HG02970 (cell line): ENCODE measurements around the gene C12orf42.

ENCODE experiments used
- ATAC-seq: cut with Tn5 transposase; IDR thresholded peaks from one replicate; pipeline ENCODE4 v1.9.1; 2021; ENCODE audit warnings: mild to moderate bottlenecking, moderate library complexity, moderate number of reproducible peaks; ENCODE audit not compliant: unreplicated experiment, low FRiP score

Gene C12orf42

GRCh38 chr12:103350116-103350515, 145.7 kb downstream of the C12orf42 start:
- ATAC-seq = no peak

DNA sequence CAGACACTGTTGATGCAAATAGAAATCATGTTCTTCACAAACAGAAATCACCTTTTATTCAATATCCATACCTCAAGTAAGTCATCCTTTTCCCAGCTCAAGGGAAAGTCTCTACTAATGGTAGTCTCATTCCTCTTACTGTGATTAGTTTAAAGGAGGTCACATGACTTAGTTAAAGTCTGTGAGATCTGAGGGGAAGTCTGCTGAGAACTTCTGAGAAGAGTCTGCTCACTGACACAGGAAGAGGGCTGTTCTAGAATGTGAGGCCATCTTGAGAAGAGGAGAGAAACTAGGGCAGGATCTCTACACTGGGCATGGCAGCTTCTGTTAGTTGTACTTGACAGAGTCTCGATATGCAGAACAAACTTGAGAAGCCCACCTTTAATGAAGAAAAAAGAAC, 146.8 kb downstream of the C12orf42 start:
- no peak for ATAC-seq

DNA sequence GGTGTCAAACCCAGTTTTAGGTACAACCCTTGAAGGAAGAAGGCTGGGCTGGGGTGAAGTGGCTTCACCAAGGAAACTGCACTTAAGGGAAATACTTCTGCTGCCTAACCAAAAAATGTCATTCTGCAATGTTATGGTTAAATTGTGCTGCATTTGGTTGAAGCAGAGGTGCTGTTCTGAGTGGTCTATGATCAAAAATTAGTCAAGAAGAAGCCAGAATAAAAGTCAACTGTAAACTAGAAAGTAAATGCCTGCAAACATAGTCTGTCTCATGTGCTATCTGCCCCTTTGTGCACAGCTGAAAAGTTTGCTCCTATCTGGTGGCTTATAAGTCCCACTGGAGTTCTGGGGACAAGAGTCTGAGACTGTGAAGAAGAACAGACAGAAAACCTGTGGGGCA, 158.8 kb downstream of the C12orf42 start:
- ATAC-seq = no peak

DNA sequence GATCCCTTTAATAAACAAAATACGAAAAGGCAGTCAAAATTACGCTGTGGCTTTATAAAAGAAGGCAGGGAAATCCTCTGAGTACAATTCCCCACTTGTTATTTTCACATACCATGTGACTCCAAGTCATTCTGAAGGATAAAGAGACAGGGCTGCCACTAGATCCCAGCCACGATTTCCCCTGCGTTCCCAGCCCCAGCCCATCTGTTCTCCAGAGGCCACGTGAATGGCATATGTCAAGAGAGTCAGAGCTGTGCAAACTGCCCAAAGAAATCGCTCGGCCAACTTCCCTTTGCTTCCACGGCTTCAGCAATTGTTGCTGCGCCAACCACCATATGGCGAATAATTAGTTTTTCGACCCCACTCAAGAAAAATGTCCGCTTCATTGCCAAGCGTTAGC, 161.3 kb downstream of the C12orf42 start:
- ATAC-seq = no peak

- no peak for ATAC-seq
These were observed 162.1 kb downstream of the C12orf42 start for GRCh38 chr12:103333676-103334075.

DNA sequence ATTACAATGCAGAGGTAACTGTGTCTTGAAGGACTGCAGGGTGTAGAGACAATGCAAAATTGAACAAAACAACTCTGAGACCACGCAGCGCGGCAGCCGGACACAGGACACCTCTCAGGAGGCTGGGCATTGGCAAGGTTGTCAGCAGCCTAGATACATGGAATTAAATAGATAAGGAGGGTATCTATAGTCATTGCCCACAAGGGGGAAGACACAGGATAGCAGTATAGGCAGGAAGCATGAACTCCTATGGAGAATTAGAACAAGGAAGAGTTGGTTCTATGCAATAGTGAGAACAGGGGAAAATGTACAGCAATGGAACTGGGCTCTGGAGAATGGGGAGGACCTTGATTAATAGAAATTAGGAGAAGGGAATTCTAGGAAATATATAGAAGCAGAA, 164.1 kb downstream of the C12orf42 start:
- ATAC-seq = no peak

- ATAC-seq = no peak
These were observed 165.1 kb downstream of the C12orf42 start for GRCh38 chr12:103330672-103331071.

- no peak for ATAC-seq
These were observed 168.1 kb downstream of the C12orf42 start for GRCh38 chr12:103327676-103328075.

DNA sequence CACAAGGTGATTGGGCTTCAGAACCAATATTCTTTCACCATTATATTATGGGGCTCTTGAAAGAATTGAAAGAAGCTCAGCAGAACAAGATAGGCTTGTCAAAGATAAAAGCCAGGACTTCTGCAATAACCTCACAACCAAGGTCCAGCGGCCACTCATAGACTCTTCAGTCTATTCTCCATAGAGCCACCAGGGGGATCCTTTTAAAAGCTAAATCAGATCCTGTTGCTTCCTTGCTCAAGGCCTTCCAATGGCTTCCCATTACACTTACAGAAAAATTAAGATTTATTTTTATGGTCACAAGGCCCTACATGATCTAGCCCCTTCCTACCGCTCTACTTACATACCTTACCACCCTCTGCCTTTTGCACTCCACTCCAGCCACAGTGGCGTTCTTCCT, 169.6 kb downstream of the C12orf42 start:
- no peak for ATAC-seq

GRCh38 chr12:103318566-103318965, 177.2 kb downstream of the C12orf42 start:
- ATAC-seq = no peak

- no peak for ATAC-seq
These were observed 178.5 kb downstream of the C12orf42 start for GRCh38 chr12:103317220-103317619.

DNA sequence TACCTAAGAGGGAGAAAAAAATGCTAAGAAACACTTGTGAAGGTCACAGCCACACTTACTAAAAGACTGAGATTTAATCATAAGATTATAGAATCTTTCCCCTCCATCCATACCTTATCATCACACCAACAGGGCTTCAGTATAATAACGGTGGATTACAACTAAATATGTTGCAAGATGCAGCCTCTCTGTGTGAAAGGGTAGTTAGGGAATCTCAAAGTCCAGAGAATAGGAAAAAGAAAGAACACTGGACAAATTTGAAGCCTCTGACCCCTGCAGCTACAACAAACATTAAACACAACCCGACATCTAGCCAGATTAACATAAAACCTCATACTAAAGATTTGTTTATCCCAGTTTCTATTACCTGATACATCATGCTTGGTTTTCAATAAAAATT, 181.0 kb downstream of the C12orf42 start:
- ATAC-seq = no peak

- no peak for ATAC-seq
These were observed 181.9 kb downstream of the C12orf42 start for GRCh38 chr12:103313894-103314293.

DNA sequence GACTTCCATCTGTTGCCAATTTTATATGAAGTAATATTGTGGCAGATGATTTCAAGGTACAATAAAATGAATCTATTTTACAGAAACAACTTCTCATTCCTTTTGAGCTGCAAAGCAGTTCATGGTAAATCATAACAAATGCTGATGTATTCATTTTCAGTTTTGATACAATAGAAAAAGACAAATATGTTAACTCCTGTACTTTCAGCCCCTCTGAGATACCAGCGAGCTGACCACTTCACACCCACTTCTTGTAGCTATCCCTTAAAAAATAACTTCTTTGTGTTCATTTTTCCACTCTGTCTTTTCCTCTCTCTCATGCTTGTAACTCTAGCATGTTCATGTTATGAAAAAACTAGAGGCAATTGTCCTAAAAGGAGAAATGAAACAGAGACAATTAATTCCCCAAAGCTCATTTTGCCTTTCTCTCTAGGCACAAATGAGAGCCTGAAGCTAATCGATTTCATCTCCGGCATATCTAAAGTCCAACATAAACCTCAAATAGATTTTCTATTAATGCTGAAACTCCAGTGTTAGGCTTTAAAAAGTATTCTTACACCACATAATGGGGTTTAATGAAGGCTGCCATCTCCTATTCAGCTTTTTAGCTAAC, 182.9 kb downstream of the C12orf42 start:
- no peak for ATAC-seq

GRCh38 chr12:103310546-103311270, 185.1 kb downstream of the C12orf42 start:
- ATAC-seq = no peak

- ATAC-seq = no peak
These were observed 187.4 kb downstream of the C12orf42 start for GRCh38 chr12:103308396-103308795.

DNA sequence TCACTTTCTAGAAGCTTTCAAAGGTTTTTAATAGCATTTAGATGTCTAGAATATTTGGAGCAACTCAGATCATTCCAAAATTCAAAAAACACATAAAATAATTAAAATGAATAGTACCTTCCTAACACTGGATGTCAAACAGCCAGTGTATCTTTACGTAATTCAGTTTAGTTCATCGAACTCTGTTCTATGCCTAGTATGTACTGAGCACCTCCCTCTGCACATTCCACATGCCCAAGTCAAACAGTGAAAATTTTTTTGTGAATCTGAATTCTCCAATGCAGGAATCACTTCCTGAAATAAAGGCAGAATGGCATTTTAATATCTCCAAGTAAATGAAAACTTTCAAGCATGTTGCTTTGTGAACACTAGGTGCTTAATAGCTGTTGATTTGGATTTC, 192.3 kb downstream of the C12orf42 start:
- ATAC-seq = no peak

GRCh38 chr12:103301642-103302591, 193.9 kb downstream of the C12orf42 start:
- ATAC-seq = no peak

- no peak for ATAC-seq
These were observed 207.8 kb downstream of the C12orf42 start for GRCh38 chr12:103288016-103288415.

- no peak for ATAC-seq
These were observed 213.6 kb downstream of the C12orf42 start for GRCh38 chr12:103282124-103282523.

DNA sequence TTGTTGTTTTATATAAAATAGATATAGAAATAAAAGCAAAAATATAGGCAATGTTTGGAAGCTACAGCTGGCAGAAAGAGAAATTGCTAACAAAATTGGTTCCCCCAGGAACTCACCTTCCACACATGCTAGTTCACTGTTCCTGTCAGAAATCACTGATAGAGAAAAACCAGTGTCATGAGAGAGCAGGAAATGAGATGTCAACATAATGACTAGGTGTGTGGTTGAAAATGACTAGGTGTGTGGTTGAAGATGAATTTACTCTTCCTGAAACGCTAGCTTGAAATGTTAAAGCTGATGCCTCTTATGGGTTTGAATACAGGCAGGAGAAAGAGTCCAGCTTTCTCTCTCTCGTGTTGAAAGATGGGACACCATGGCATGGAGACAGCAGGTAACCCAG, 216.3 kb downstream of the C12orf42 start:
- ATAC-seq = peak; percentile 73
